ENCODE measurements around the gene OARD1. TPM values are rescaled to one million over a fixed set of nuclear protein-coding genes. Genes with fewer than 3 reads are reported as not detected.

Gene OARD1
- polyA plus RNA-seq, 5 donors: 39.3 to 60.3 (median 55.5) TPM

GRCh38 chr6:41075651-41076626, 3.8 kb upstream of the OARD1 start:
- DNase-seq: no peak

GRCh38 chr6:41074692-41075436, 2.7 kb upstream of the OARD1 start:
- DNase-seq: no peak

DNA sequence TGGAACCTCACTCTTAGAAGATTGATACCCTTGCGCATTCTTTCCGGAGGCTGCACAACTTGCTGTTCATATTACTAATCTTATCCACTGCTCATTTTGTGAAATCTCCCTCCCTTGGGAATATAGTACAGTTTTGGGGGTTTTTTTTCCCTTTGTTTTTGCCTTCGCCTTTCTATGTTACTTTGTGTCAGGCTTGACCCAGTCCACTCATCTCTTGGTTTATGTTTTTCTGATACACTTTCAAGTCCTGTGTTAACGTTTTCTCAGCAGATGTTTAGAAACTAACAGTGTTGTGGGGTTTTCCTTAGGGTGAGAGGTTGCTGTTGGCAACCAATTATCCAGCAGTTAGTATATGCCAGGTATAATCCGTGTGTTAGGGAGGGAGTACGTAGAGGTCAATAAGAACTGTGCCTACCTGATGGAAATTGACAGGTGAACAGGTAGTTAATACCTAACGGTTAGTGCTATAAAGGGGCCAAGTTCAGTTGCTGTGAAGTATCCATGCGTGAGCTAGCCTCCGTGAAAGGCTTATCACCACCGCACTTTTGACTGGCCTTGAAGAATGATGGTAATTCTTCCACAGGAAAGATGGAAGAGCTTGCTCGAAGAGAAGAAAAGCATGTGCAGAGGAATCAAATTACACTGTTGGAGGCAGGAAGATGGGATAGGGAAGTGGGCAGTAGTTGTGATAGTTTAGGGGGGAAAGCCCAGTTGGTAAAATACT, 2.0 kb upstream of the OARD1 start:
- peak; percentile 12 to 28 for DNase-seq

- peak; percentile 81 to 83 for DNase-seq
Measured at GRCh38 chr6:41073203-41073967, 1.2 kb upstream of the OARD1 start.

GRCh38 chr6:41072836-41073202, 663 bp upstream of the OARD1 start, which contains the start of gene NFYA:
TSS of gene NFYA (plus strand) at chr6:41072974. CDS start at chr6:41079090, 6,116 bp downstream.
- no peak for DNase-seq

- no peak for DNase-seq
Measured at GRCh38 chr6:41071501-41071922, 644 bp downstream of the OARD1 start.

GRCh38 chr6:41066867-41067304, 5.3 kb downstream of the OARD1 start:
- DNase-seq: peak; percentile 54 to 79

- no peak for DNase-seq
Measured at GRCh38 chr6:41065550-41066026, 6.6 kb downstream of the OARD1 start.

DNA sequence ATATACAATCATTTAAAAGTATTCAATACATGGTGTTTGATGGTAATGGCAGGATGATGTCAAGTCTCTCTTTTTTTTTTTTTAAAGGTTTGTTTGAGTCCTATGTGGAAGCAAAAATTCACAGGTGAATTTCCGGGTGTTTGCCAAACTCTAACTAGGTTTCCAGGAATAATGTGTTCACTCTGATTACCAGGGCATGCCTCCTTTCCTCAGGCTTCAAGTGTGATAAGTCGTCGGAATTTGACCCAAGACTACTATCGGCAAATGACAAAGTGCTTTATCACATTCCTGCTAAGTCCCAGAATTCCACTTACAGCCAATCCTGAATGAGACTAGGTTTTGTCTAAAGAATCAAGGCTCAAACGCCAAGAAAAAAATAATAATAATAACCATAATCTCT, 7.3 kb downstream of the OARD1 start:
- no peak for DNase-seq

- DNase-seq: no peak
Measured at GRCh38 chr6:41063884-41064285, 8.3 kb downstream of the OARD1 start.

GRCh38 chr6:41062056-41062455, 10.1 kb downstream of the OARD1 start:
- no peak for DNase-seq

- no peak for DNase-seq
Measured at GRCh38 chr6:41061196-41061726, 10.9 kb downstream of the OARD1 start.

DNA sequence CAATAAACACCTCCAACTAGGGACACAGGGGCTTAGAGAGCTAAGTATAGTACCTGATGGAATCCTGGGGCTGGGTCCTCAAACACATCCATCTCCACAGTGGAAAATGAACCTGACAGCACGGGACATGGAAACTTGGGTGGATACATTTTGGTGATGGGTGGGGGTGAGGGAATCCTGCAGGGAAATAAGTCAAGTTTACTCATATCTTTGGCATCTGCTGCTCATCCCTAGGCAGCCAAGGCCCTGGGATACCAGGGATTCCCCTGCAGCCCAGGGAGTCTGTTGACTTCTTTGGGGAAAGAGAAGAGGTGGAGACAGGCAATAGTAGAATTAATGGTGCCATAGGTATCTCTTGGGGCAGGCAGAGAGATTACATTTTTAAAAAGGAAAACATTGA, 12.6 kb downstream of the OARD1 start:
- no peak for DNase-seq

- DNase-seq: no peak
Measured at GRCh38 chr6:41058783-41059181, 13.4 kb downstream of the OARD1 start.

GRCh38 chr6:41056768-41057490, 15.2 kb downstream of the OARD1 start:
- DNase-seq: no peak

GRCh38 chr6:41055149-41055548, 17.0 kb downstream of the OARD1 start:
- DNase-seq: no peak

GRCh38 chr6:41054511-41054910, 17.6 kb downstream of the OARD1 start:
- DNase-seq: no peak

DNA sequence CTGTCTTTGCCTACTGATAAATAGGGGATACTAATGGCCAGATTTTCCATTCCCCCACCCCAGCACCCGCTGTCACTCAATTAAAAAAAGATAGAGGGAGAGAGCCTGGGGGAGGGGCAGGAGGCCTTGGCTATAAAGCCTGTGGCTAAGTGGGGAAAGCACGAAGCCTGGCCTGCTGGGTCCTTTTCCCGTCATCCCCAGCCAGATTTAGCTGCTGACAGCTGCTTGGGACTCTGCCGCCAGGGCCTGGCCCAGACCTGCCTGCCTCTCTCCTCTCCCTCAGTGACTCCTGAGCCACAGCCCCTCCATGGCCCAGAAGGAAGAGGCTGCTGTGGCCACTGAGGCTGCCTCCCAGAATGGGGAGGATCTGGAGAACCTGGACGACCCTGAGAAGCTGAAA, 19.1 kb downstream of the OARD1 start, which contains the start of gene APOBEC2:
Gene APOBEC2, plus strand, starts transcription at position 162 of the 400 bp plus-strand sequence. Its CDS starts 146 bp downstream, at position 308.
- DNase-seq: peak in 1 of 2 donors; percentile 26

DNA sequence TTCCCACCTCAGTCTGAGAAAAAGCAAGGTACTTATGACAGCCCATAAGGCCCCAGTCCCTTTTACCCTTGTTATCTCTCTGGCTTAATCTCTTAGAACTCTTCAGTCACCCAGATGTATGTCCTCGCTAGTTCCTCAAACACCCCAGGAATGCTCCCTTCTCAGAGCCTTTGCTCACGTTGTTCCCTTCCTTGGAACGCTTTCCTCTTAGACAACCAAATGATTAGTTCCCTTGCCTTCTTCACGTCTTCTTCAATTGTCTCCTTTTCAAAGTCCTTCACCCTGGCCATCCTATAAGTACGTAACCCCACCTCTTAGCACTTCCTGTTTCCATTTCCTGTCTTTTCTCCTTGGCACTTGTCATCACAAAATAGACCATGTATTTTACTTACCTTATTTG, 20.3 kb downstream of the OARD1 start:
- no peak for DNase-seq

DNA sequence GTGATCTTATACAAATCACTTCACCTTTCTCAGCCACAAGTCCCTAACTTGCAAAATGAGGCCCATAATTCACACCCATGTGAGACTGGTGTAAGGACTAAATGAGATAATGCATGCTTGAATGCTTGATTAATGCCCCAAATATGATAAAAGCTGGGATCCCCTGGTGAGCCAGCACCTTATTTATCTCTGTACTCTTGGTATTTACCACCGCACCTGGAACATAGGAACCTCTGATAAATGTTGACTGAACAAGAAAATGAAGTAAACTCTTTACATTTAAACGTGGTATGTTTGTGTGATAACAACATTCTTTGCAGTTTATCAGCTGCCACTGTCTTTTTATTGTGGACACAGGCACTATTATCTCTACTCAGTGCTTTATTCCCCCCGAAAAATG, 21.6 kb downstream of the OARD1 start:
- no peak for DNase-seq

Data from right lung (tissue), 5 donors.